Liver (tissue), 3 donors: ENCODE results near the gene DOCK9.

Source experiments
- JUND ChIP-seq, 2 donors: IDR thresholded peaks; 2 replicates each; pipeline ENCODE4 v1.6.1; 2016; ENCODE audit warnings: antibody characterized with exemption in 2 of 2
- TF ChIP-seq, protein P1 (sequence below): fragments of 150-350 bp; IDR thresholded peaks from 2 replicates; pipeline ENCODE4 v1.5.1; 2017; ENCODE audit warnings: improper control_type of control experiment, low read depth, low read length; ENCODE audit not compliant: missing input control
- donor health status: healthy.
- donor health status: healthy.

DNA sequence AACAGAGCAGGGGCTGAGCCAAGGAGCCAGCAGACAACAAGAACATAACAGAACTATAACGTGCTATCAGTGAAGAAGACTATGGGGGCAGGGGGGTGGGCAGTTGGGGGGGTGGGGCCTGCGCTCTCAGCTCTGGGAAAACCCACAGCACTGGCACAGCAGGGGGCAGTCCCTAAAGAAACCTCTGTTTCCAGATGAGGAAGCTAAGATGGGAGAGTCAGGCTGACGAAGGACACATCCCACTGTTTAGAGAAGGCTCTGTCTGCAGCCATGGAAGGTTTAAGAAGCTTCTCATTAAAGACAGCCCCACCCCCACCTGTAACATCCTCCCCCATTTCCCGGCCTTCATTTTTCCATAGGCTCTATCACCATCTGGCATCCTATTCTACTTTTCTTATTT lies 7.1 kb upstream of the DOCK9 start:
- no peak for TF ChIP-seq JUND (IDR thresholded peaks at IDR 0.05)
- TF ChIP-seq, protein P1, sequence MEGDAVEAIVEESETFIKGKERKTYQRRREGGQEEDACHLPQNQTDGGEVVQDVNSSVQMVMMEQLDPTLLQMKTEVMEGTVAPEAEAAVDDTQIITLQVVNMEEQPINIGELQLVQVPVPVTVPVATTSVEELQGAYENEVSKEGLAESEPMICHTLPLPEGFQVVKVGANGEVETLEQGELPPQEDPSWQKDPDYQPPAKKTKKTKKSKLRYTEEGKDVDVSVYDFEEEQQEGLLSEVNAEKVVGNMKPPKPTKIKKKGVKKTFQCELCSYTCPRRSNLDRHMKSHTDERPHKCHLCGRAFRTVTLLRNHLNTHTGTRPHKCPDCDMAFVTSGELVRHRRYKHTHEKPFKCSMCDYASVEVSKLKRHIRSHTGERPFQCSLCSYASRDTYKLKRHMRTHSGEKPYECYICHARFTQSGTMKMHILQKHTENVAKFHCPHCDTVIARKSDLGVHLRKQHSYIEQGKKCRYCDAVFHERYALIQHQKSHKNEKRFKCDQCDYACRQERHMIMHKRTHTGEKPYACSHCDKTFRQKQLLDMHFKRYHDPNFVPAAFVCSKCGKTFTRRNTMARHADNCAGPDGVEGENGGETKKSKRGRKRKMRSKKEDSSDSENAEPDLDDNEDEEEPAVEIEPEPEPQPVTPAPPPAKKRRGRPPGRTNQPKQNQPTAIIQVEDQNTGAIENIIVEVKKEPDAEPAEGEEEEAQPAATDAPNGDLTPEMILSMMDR, result no peak
